Measurements from ENCODE around the gene CDK16.
"Not testable (repeated sequence)": the region's sequence is repeated elsewhere in the genome, so short reads cannot be mapped to it uniquely, and the experiment has no call there.

Gene CDK16

GRCh38 chrX:47241201-47242011 lies 22.9 kb downstream of the CDK16 start:
- Histone ChIP-seq H3K9me3 (ENCODE audit: insufficient read depth, low read depth, low read length) (no peaks in the 10 kb centered on the region), H3K27me3 (ENCODE audit: insufficient read depth, low read length) (no peaks in the 10 kb centered on the region), H3K9ac (ENCODE audit: low read depth, low read length) (no peak overlapping the region), H3K4me1 (ENCODE audit: insufficient read depth, low read length) (no peaks in the 10 kb centered on the region), H3K36me3 (ENCODE audit: insufficient read depth, low read length) (peaks cover 66% of the 10 kb centered on the region), H3K4me3 (ENCODE audit: low read length) (no peak overlapping the region), H3K27ac (ENCODE audit: low read depth, low read length) (no peak overlapping the region)
- whole genome bisulfite sequencing: 96% methylated on average over 18 of the region's 18 CpGs

- no peak overlapping the region for H3K4me3 ChIP-seq (ENCODE audit: low read length)
- no peaks in the 10 kb centered on the region for H3K4me1 ChIP-seq (ENCODE audit: insufficient read depth, low read length)
- no peak overlapping the region for H3K27ac ChIP-seq (ENCODE audit: low read depth, low read length)
- 98% methylated on average over 8 of the region's 10 CpGs for WGBS
- no peaks in the 10 kb centered on the region for H3K27me3 ChIP-seq (ENCODE audit: insufficient read depth, low read length)
- peaks cover 72% of the 10 kb centered on the region for H3K36me3 ChIP-seq (ENCODE audit: insufficient read depth, low read length)
- no peak overlapping the region for H3K9ac ChIP-seq (ENCODE audit: low read depth, low read length)
- H3K9me3 ChIP-seq (ENCODE audit: insufficient read depth, low read depth, low read length): no peaks in the 10 kb centered on the region
These were observed 23.8 kb downstream of the CDK16 start for GRCh38 chrX:47242321-47242720.

- Histone ChIP-seq H3K36me3 (ENCODE audit: insufficient read depth, low read length) (peaks cover 76% of the 10 kb centered on the region), H3K27me3 (ENCODE audit: insufficient read depth, low read length) (no peaks in the 10 kb centered on the region), H3K9me3 (ENCODE audit: insufficient read depth, low read depth, low read length) (no peaks in the 10 kb centered on the region), H3K4me3 (ENCODE audit: low read length) (no peak overlapping the region), H3K4me1 (ENCODE audit: insufficient read depth, low read length) (no peaks in the 10 kb centered on the region), H3K9ac (ENCODE audit: low read depth, low read length) (no peak overlapping the region), H3K27ac (ENCODE audit: low read depth, low read length) (no peak overlapping the region)
- 97% methylated on average over 14 of the region's 14 CpGs for WGBS
These were observed 24.9 kb downstream of the CDK16 start for GRCh38 chrX:47243351-47243750.

GRCh38 chrX:47244676-47245075 lies 26.2 kb downstream of the CDK16 start:
- WGBS: 98% methylated on average over 14 of the region's 16 CpGs
- no peak overlapping the region for H3K9ac ChIP-seq (ENCODE audit: low read depth, low read length)
- H3K36me3 ChIP-seq (ENCODE audit: insufficient read depth, low read length): peaks cover 73% of the 10 kb centered on the region
- no peak overlapping the region for H3K27ac ChIP-seq (ENCODE audit: low read depth, low read length)
- no peaks in the 10 kb centered on the region for H3K27me3 ChIP-seq (ENCODE audit: insufficient read depth, low read length)
- H3K9me3 ChIP-seq (ENCODE audit: insufficient read depth, low read depth, low read length): no peaks in the 10 kb centered on the region
- H3K4me3 ChIP-seq (ENCODE audit: low read length): no peak overlapping the region
- H3K4me1 ChIP-seq (ENCODE audit: insufficient read depth, low read length): no peaks in the 10 kb centered on the region

- Histone ChIP-seq H3K4me1 (ENCODE audit: insufficient read depth, low read length) (no peaks in the 10 kb centered on the region), H3K9me3 (ENCODE audit: insufficient read depth, low read depth, low read length) (no peaks in the 10 kb centered on the region), H3K36me3 (ENCODE audit: insufficient read depth, low read length) (peaks cover 68% of the 10 kb centered on the region), H3K9ac (ENCODE audit: low read depth, low read length) (no peak overlapping the region), H3K4me3 (ENCODE audit: low read length) (no peak overlapping the region), H3K27me3 (ENCODE audit: insufficient read depth, low read length) (no peaks in the 10 kb centered on the region), H3K27ac (ENCODE audit: low read depth, low read length) (no peak overlapping the region)
- 96% methylated on average over 10 of the region's 10 CpGs for WGBS
These were observed 26.7 kb downstream of the CDK16 start for GRCh38 chrX:47245156-47245555.

- Histone ChIP-seq H3K27me3 (ENCODE audit: insufficient read depth, low read length) (no peaks in the 10 kb centered on the region), H3K9ac (ENCODE audit: low read depth, low read length) (no peak overlapping the region), H3K4me1 (ENCODE audit: insufficient read depth, low read length) (no peaks in the 10 kb centered on the region), H3K27ac (ENCODE audit: low read depth, low read length) (no peak overlapping the region), H3K9me3 (ENCODE audit: insufficient read depth, low read depth, low read length) (no peaks in the 10 kb centered on the region), H3K4me3 (ENCODE audit: low read length) (no peak overlapping the region), H3K36me3 (ENCODE audit: insufficient read depth, low read length) (peaks cover 46% of the 10 kb centered on the region)
- WGBS: 94% methylated on average over 21 of the region's 23 CpGs
These were observed 28.9 kb downstream of the CDK16 start for GRCh38 chrX:47247206-47247998.

- Histone ChIP-seq H3K4me1 (ENCODE audit: insufficient read depth, low read length) (no peaks in the 10 kb centered on the region), H3K4me3 (ENCODE audit: low read length) (no peak overlapping the region), H3K27me3 (ENCODE audit: insufficient read depth, low read length) (no peaks in the 10 kb centered on the region), H3K9me3 (ENCODE audit: insufficient read depth, low read depth, low read length) (no peaks in the 10 kb centered on the region), H3K27ac (ENCODE audit: low read depth, low read length) (no peak overlapping the region), H3K9ac (ENCODE audit: low read depth, low read length) (no peak overlapping the region), H3K36me3 (ENCODE audit: insufficient read depth, low read length) (peaks cover 42% of the 10 kb centered on the region)
- 87% methylated on average over 11 of the region's 13 CpGs for WGBS
These were observed 29.5 kb downstream of the CDK16 start for GRCh38 chrX:47247999-47248320.

GRCh38 chrX:47248576-47248975 lies 30.1 kb downstream of the CDK16 start:
- Histone ChIP-seq H3K27me3 (ENCODE audit: insufficient read depth, low read length) (no peaks in the 10 kb centered on the region), H3K4me3 (ENCODE audit: low read length) (no peak overlapping the region), H3K27ac (ENCODE audit: low read depth, low read length) (no peak overlapping the region), H3K9ac (ENCODE audit: low read depth, low read length) (no peak overlapping the region), H3K9me3 (ENCODE audit: insufficient read depth, low read depth, low read length) (no peaks in the 10 kb centered on the region), H3K4me1 (ENCODE audit: insufficient read depth, low read length) (no peaks in the 10 kb centered on the region), H3K36me3 (ENCODE audit: insufficient read depth, low read length) (peaks cover 40% of the 10 kb centered on the region)
- WGBS: 93% methylated on average over 6 of the region's 6 CpGs

- no peaks in the 10 kb centered on the region for H3K9me3 ChIP-seq (ENCODE audit: insufficient read depth, low read depth, low read length)
- H3K27me3 ChIP-seq (ENCODE audit: insufficient read depth, low read length): no peaks in the 10 kb centered on the region
- H3K27ac ChIP-seq (ENCODE audit: low read depth, low read length): no peak overlapping the region
- WGBS: 92% methylated on average over 6 of the region's 6 CpGs
- no peaks in the 10 kb centered on the region for H3K4me1 ChIP-seq (ENCODE audit: insufficient read depth, low read length)
- no peak overlapping the region for H3K4me3 ChIP-seq (ENCODE audit: low read length)
- peaks cover 26% of the 10 kb centered on the region for H3K36me3 ChIP-seq (ENCODE audit: insufficient read depth, low read length)
- H3K9ac ChIP-seq (ENCODE audit: low read depth, low read length): no peak overlapping the region
These were observed 31.5 kb downstream of the CDK16 start for GRCh38 chrX:47250017-47250347.

GRCh38 chrX:47257620-47258019 lies 39.1 kb downstream of the CDK16 start:
- not testable (repeated sequence) for H3K9ac ChIP-seq (ENCODE audit: low read depth, low read length); H3K4me1 ChIP-seq (ENCODE audit: insufficient read depth, low read length); H3K27ac ChIP-seq (ENCODE audit: low read depth, low read length); H3K36me3 ChIP-seq (ENCODE audit: insufficient read depth, low read length); H3K27me3 ChIP-seq (ENCODE audit: insufficient read depth, low read length); H3K4me3 ChIP-seq (ENCODE audit: low read length); H3K9me3 ChIP-seq (ENCODE audit: insufficient read depth, low read depth, low read length)
- 95% methylated on average over 11 of the region's 12 CpGs for WGBS

- whole genome bisulfite sequencing: 83% methylated on average over 7 of the region's 7 CpGs
- Histone ChIP-seq H3K36me3 (ENCODE audit: insufficient read depth, low read length) (no peaks in the 10 kb centered on the region), H3K9ac (ENCODE audit: low read depth, low read length) (no peak overlapping the region), H3K27ac (ENCODE audit: low read depth, low read length) (no peak overlapping the region), H3K27me3 (ENCODE audit: insufficient read depth, low read length) (no peaks in the 10 kb centered on the region), H3K4me3 (ENCODE audit: low read length) (no peak overlapping the region), H3K4me1 (ENCODE audit: insufficient read depth, low read length) (no peaks in the 10 kb centered on the region), H3K9me3 (ENCODE audit: insufficient read depth, low read depth, low read length) (no peaks in the 10 kb centered on the region)
These were observed 46.1 kb downstream of the CDK16 start for GRCh38 chrX:47264483-47265173.
